ENCODE results near the gene OSBP2. TPM values are rescaled to one million over a fixed set of nuclear protein-coding genes. Genes with fewer than 3 reads are reported as not detected.

The OSBP2 gene
- total and polyA plus RNA-seq, 12 donors: 0.84 to 20.1 (median 13.2) TPM

- TF ChIP-seq, protein P1, sequence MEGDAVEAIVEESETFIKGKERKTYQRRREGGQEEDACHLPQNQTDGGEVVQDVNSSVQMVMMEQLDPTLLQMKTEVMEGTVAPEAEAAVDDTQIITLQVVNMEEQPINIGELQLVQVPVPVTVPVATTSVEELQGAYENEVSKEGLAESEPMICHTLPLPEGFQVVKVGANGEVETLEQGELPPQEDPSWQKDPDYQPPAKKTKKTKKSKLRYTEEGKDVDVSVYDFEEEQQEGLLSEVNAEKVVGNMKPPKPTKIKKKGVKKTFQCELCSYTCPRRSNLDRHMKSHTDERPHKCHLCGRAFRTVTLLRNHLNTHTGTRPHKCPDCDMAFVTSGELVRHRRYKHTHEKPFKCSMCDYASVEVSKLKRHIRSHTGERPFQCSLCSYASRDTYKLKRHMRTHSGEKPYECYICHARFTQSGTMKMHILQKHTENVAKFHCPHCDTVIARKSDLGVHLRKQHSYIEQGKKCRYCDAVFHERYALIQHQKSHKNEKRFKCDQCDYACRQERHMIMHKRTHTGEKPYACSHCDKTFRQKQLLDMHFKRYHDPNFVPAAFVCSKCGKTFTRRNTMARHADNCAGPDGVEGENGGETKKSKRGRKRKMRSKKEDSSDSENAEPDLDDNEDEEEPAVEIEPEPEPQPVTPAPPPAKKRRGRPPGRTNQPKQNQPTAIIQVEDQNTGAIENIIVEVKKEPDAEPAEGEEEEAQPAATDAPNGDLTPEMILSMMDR (IDR thresholded peaks at IDR 0.05): no peak
- H3K27ac ChIP-seq: peak overlapping the region in 4 of 10 donors; percentile 51 to 71 (median 62)
- H3K36me3 ChIP-seq: peaks cover 0 to 92% (median 62%) of the 10 kb centered on the region in 9 donors
- H3K27me3 ChIP-seq: no peaks in the 10 kb centered on the region
- 75 to 81% methylated on average over 2 of the region's 2 CpGs for WGBS, 2 donors
- DNase-seq (no peak), ATAC-seq (peak in 1 of 8 donors; percentile 6)
- intact Hi-C loops (cut with DNase I): loop anchor here (2.0 to 10.0 kb wide), 7 partner anchors 142 to 289 kb away; partner anchors contain the start of gene PLA2G3 (in 2 of the 10)
- H3K4me3 ChIP-seq: no peak overlapping the region
- no peaks in the 10 kb centered on the region for H3K9me3 ChIP-seq
- H3K4me1 ChIP-seq: peaks cover 5 to 30% (median 25%) of the 10 kb centered on the region in 9 donors
Measured at GRCh38 chr22:30945653-30946052, 251.0 kb downstream of the OSBP2 start.

DNA sequence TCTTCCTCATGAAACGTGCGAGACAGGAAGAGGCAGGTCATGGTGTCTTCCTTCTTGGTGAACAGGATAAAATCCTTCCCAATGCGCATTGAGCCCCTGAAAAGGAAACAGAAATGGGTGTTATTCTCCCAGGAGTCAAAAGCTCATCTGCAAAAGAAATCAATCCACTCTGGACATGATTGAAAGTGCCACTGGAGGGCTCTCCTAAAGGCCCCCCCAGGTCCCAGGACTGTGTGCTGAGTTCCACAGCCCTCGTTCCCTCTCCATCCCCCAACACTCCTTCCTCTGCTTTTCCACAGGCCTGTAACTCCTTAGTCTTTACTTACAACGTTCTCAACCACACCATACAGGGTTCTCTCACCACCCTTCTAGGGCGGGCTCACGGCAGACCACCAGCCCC, 251.7 kb downstream of the OSBP2 start:
- no peaks in the 10 kb centered on the region for H3K9me3 ChIP-seq
- intact Hi-C loops (cut with DNase I): loop anchor here (2.0 to 10.0 kb wide), 7 partner anchors 141 to 288 kb away; partner anchors contain the start of gene PLA2G3 (in 2 of the 10)
- H3K27ac ChIP-seq: peak overlapping the region in 7 of 10 donors; percentile 28 to 71 (median 57)
- H3K4me1 ChIP-seq: peaks cover 5 to 30% (median 21%) of the 10 kb centered on the region in 9 donors
- DNase-seq (no peak), ATAC-seq (peak in 3 of 8 donors; percentile 9 to 33 (median 23))
- H3K36me3 ChIP-seq: peaks cover 0 to 92% (median 55%) of the 10 kb centered on the region in 9 donors
- no peak overlapping the region for H3K4me3 ChIP-seq
- no peaks in the 10 kb centered on the region for H3K27me3 ChIP-seq
- WGBS, 2 donors: 58 to 68% methylated on average over 7 of the region's 7 CpGs
- TF ChIP-seq, protein P1 (IDR thresholded peaks at IDR 0.05): no peak

- intact Hi-C loops (cut with DNase I): loop anchor here (1.0 to 10.0 kb wide), 9 partner anchors 134 to 288 kb away; partner anchors contain the start of genes PLA2G3 (in 2 of the 10) and SMTN (in 1 of the 10)
- H3K9me3 ChIP-seq: no peaks in the 10 kb centered on the region
- ATAC-seq: peak; percentile 58 to 79 (median 72)
- no peaks in the 10 kb centered on the region for H3K27me3 ChIP-seq
- 41 to 51% methylated on average over 5 of the region's 5 CpGs for WGBS, 2 donors
- no peak overlapping the region for H3K4me3 ChIP-seq
- peaks cover 0 to 88% (median 46%) of the 10 kb centered on the region in 9 donors for H3K36me3 ChIP-seq
- TF ChIP-seq, protein P1 (IDR thresholded peaks at IDR 0.05): peak in 2 of 9 donors; percentile 3 to 12
- peak; percentile 27 to 38 for DNase-seq
- peaks cover 5 to 30% (median 21%) of the 10 kb centered on the region in 9 donors for H3K4me1 ChIP-seq
- peak overlapping the region in 8 of 10 donors; percentile 28 to 71 (median 56) for H3K27ac ChIP-seq
Measured at GRCh38 chr22:30947173-30947815, 252.6 kb downstream of the OSBP2 start.

GRCh38 chr22:30947816-30948454, 253.3 kb downstream of the OSBP2 start:
- ATAC-seq: peak in 7 of 8 donors; percentile 65 to 87 (median 77)
- Histone ChIP-seq H3K36me3 (peaks cover 0 to 88% (median 40%) of the 10 kb centered on the region in 9 donors), H3K9me3 (no peaks in the 10 kb centered on the region), H3K4me1 (peaks cover 5 to 30% (median 21%) of the 10 kb centered on the region in 9 donors), H3K4me3 (no peak overlapping the region), H3K27ac (peak overlapping the region in 8 of 10 donors; percentile 28 to 71 (median 56)), H3K27me3 (no peaks in the 10 kb centered on the region)
- TF ChIP-seq, protein P1 (IDR thresholded peaks at IDR 0.05): peak; percentile 39 to 82 (median 67)
- intact Hi-C loops (cut with DNase I): loop anchor here (1.0 to 10.0 kb wide), 12 partner anchors 133 to 287 kb away; partner anchors contain the start of genes PLA2G3 (in 2 of the 10) and SMTN (in 1 of the 10)
- DNase-seq: peak in 1 of 2 donors; percentile 20
- WGBS, 2 donors: 11% methylated on average over 2 of the region's 2 CpGs
